SK-N-SH treated with all-trans-retinoic acid at 6 μM for 48 hours (cell line): Measurements from ENCODE around the gene LRRTM3.

Experiments
- CREB5 ChIP-seq: fragments of 250-450 bp; sonication (Bioruptor Pico); IDR thresholded peaks from 2 replicates; pipeline ENCODE4 v1.5.1; 2020; ENCODE audit warnings: low read depth, mild to moderate bottlenecking, moderate library complexity
- CSDC2 ChIP-seq: fragments of 250-450 bp; sonication (Bioruptor Pico); IDR thresholded peaks from 2 replicates; pipeline ENCODE4 v1.5.0; 2020; ENCODE audit warnings: mild to moderate bottlenecking, moderate library complexity
- ISL1 ChIP-seq: fragments of 250-450 bp; sonication (Bioruptor Pico); IDR thresholded peaks from 2 replicates; pipeline ENCODE4 v2.1.2; 2022; ENCODE audit warnings: mild to moderate bottlenecking, moderate library complexity
- PATZ1 ChIP-seq: fragments of 250-450 bp; sonication (Bioruptor Pico); IDR thresholded peaks from 2 replicates; pipeline ENCODE4 v1.8.0; 2020; ENCODE audit warnings: mild to moderate bottlenecking, moderate library complexity, borderline replicate concordance
- RARB ChIP-seq: fragments of 250-450 bp; sonication (Bioruptor Pico); IDR thresholded peaks from 2 replicates; pipeline ENCODE4 v1.8.0; 2021; ENCODE audit warnings: mild to moderate bottlenecking, moderate library complexity
- SNAI2 ChIP-seq: fragments of 250-450 bp; sonication (Bioruptor Pico); IDR thresholded peaks from 2 replicates; pipeline ENCODE4 v1.5.0; 2020; ENCODE audit warnings: mild to moderate bottlenecking, moderate library complexity
- ZFP3 ChIP-seq: fragments of 250-450 bp; sonication (Bioruptor Pico); IDR thresholded peaks from 2 replicates; pipeline ENCODE4 v1.5.0; 2020; ENCODE audit warnings: mild to moderate bottlenecking, moderate library complexity
- ZFP30 ChIP-seq: fragments of 450-650 bp; formaldehyde crosslinking; IDR thresholded peaks from 2 replicates; pipeline ENCODE4 v1.5.0; 2022; ENCODE audit warnings: mild to moderate bottlenecking, moderate library complexity
- ZNF70 ChIP-seq: fragments of 450-650 bp; formaldehyde crosslinking; IDR thresholded peaks from 2 replicates; pipeline ENCODE4 v1.5.0; 2020; ENCODE audit warnings: mild to moderate bottlenecking, moderate library complexity

- TF ChIP-seq ZFP3 (CRISPR knock-in tag) (no peak), PATZ1 (CRISPR knock-in tag) (no peak), CSDC2 (CRISPR knock-in tag) (no peak), CREB5 (CRISPR knock-in tag) (no peak), ZFP30 (CRISPR knock-in tag) (no peak), RARB (CRISPR knock-in tag) (no peak), ISL1 (CRISPR knock-in tag) (no peak), SNAI2 (CRISPR knock-in tag) (no peak), ZNF70 (CRISPR knock-in tag) (no peak)
These were observed 160.7 kb downstream of the LRRTM3 start for GRCh38 chr10:67086327-67087134.
